ENCODE results near the gene GNB1L. TPM values are rescaled to one million over a fixed set of nuclear protein-coding genes. Genes with fewer than 3 reads are reported as not detected.

The GNB1L gene
- total and polyA plus RNA-seq, 10 of the 15 experiments (the other 5 are each of a cell fraction or from before 2014, with no cell fraction given): 0.21 to 19.4 (median 6.8) TPM

- Histone ChIP-seq H3K4me3 (no peak overlapping the region), H3K4me1 (ENCODE audit: control insufficient read depth, insufficient read depth, low read length) (peaks cover 3% of the 10 kb centered on the region; the same call in 1 of the 2 replicates), H2AFZ (ENCODE audit: control insufficient read depth, low read depth, low read length) (no peak overlapping the region), H3K36me3 (ENCODE audit: control insufficient read depth in 2 of 2, insufficient read depth in 2 of 2, low read length in 1 of 2) (no peaks in the 10 kb centered on the region), H3K27me3 (replicated peaks in 1 of 2; ENCODE audit: control insufficient read depth in 2 of 2, insufficient read depth in 2 of 2, low read length in 1 of 2) (peaks cover 16 to 23% of the 10 kb centered on the region in 2 experiments), H3K4me2 (ENCODE audit: control insufficient read depth, insufficient read depth) (no peak overlapping the region), H3K27ac (ENCODE audit: control insufficient read depth, insufficient read depth) (no peak overlapping the region), H3K9me3 (replicated peaks; ENCODE audit: control insufficient read depth, insufficient read depth, low read length) (no peaks in the 10 kb centered on the region), H3K79me2 (ENCODE audit: control insufficient read depth, insufficient read depth, low read length) (no peaks in the 10 kb centered on the region), H3K9ac (ENCODE audit: control insufficient read depth, insufficient read depth, low read length) (no peak overlapping the region), H4K20me1 (ENCODE audit: control insufficient read depth, insufficient read depth) (peaks cover 4% of the 10 kb centered on the region)
- ChIA-PET POLR2A (interaction anchor here (0.5 kb wide), 1 partner anchor 638 kb away, joined by 4 read pairs; no protein-coding TSS in a partner anchor), CTCF (interaction anchor here (1.5 kb wide), 1 partner anchor 11 kb away, joined by 3 read pairs; no protein-coding TSS in a partner anchor), RAD21 (ENCODE audit: unreplicated experiment) (no interaction called here), SMC1A (ENCODE audit: uncharacterized antibody, unreplicated experiment) (no interaction called here)
- ATAC-seq (no peak), FAIRE-seq (no peak), DNase-seq (ENCODE audit: low read depth, low spot score) (no peak)
- TF ChIP-seq RB1 (IDR thresholded peaks at IDR 0.05; ENCODE audit: borderline replicate concordance): no peak
- no peak for TF ChIP-seq MYB (IDR thresholded peaks at IDR 0.05; ENCODE audit: borderline replicate concordance, low read depth, low read length)
- TF ChIP-seq BHLHE40 (IDR thresholded peaks at IDR 0.05; ENCODE audit: borderline replicate concordance in 1 of 2, low read depth in 2 of 2, low read length in 1 of 2): no peak
- TF ChIP-seq NKRF (conservative IDR thresholded peaks at IDR 0.05): no peak
- no peak for TF ChIP-seq NR2F1 (conservative IDR thresholded peaks at IDR 0.05)
- no peak for TF ChIP-seq POU2F2 (IDR thresholded peaks at IDR 0.05; ENCODE audit: borderline replicate concordance, low read depth, low read length)
- TF ChIP-seq CHD2 (IDR thresholded peaks at IDR 0.05; ENCODE audit: borderline replicate concordance, low read depth, low read length): no peak
- TF ChIP-seq NR2C1 (IDR thresholded peaks at IDR 0.05): no peak
- no peak for TF ChIP-seq CTCF (IDR thresholded peaks at IDR 0.05 in 2 of 3, conservative IDR thresholded peaks at IDR 0.05 in 1 of 3; ENCODE audit: control insufficient read depth in 2 of 3, extremely low read depth in 1 of 3, insufficient read depth in 1 of 3, low read depth in 3 of 3, low read length in 3 of 3)
- TF ChIP-seq DPF2 (IDR thresholded peaks at IDR 0.05): no peak
- TF ChIP-seq POLR2AphosphoS5 (IDR thresholded peaks at IDR 0.05; ENCODE audit: low read length): no peak
- BruUV-seq (replicated peaks): no TSS peak
- in situ Hi-C loops (cut with MboI) (no loop called here), intact Hi-C loops (cut with micrococcal nuclease; ENCODE audit: unreplicated experiment) (no loop called here)
- 9% methylated on average over 14 of the region's 14 CpGs for WGBS (ENCODE audit: insufficient coverage, insufficient replicate concordance, low lambda C conversion rate, missing lambda C conversion rate)
Observed at GRCh38 chr22:19751497-19752245, 103.0 kb downstream of the GNB1L start.

Measured in GM12878 (cell line).